Stimulated activated CD8-positive, alpha-beta memory T cell treated with anti-CD3 and anti-CD28 coated beads, Interleukin-7, amount 100 ng/mL, for 4 hours (primary cell): ENCODE measurements around the gene DNAH5.

Experiments used
- DNase-seq, 2 donors: peaks; one replicate each; pipeline ENCODE4 v3.0.0-alpha.2; 2020; ENCODE audit warnings: low read depth in 2 of 2

The DNAH5 gene

DNA sequence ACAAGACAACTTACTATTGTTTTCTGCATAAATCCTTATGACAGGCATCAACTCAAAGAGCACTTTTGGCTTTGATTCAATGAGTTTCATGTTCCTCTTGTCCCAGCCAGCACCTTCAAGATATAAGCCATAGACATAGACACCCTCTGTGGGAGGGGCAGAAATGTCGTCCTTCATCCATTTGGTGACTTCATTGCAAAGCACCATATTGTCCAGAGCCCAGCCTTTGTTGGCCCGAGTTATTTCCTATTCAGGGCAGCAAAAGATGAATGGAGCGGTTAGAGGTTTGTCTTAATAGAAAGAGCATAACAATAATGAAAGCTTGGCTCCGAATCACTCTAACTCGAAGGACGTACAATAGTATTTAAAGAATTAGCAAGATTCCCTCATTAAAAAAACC is 243.9 kb downstream of the DNAH5 start:
- DNase-seq: no peak

DNA sequence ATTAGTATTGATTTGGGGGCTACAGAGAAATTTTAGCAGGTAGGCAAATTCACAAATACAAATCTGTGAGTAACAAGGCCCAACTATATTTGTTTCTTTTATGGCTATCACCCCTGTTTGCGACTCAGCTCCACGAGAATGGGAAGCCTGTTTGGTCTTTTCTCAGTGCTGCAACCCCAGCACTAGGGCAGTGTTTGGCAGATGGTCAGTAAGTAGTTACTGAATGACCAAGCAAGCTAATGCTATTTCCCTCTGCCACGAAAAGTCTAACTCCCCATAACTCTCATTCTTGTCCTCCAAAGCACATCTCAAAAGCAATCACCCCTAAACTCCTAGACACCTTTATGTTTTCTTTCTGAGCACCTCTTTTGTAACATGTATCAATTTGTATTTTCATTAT is 245.6 kb downstream of the DNAH5 start:
- DNase-seq: no peak

DNA sequence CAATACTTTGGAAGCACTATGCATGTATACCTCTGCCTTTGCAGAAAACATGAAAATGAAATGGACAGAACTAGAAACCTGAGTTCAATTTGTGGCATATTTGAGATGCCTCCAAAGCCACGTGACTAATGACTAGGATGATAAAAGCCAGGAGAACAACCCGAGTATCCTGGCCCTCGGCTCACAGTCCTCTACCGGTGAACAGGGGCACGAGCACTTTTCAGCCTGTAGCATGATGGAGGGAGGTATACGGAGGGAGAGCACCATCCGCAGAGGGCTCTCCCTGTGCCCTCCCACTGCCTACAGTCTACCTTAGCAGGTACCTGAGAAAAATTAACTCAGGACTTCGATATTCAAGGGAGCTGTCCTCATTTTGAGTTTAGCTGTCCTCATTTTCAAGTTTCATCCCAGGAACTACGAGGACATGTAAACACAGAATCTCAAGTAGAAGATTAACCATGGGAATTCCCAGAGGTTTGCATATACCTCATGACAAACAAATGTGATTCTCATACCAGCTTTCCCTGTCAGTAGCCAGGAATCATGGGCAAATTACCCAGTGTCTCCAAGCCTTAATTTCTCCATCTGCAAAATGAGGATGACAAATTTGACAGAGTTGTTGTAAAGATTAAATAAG is 249.3 kb downstream of the DNAH5 start:
- no peak for DNase-seq

DNA sequence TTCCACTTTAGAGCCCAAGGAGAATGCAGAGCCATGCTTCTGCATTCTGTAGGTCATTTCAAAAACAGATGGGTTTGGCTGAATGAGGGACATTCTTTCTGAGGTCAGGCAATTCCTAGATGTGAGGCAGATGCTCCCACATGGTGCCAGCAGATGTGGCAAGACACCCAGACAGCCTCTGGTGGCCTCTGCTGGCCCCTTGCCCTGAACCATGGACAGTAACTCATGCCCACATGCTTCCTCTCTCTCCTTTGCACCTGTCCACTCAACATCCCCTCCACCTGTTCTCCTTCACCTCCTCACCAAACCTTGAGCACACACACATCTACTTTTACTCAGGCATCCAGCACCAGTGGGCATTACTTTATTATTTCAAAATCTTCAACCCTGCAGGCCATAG is 252.3 kb downstream of the DNAH5 start:
- no peak for DNase-seq

DNA sequence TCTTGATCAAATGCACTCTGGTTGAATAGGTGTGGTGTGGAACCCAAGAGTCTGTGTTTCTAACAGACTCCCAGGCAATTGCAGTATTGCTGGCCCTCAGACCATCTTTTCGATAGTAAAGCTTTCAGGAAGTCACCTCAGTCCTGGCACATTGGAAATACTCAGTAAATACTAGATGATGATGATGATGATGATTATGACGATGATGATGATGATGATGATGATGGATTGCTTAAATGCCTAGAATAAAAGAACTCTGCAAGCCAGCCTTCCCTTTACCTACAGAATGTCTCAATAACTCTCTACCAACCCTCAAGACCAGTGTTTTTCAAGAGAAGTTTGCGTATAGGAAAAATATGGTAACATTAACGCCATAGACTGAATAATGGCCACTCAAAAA is 268.0 kb downstream of the DNAH5 start:
- no peak for DNase-seq

DNA sequence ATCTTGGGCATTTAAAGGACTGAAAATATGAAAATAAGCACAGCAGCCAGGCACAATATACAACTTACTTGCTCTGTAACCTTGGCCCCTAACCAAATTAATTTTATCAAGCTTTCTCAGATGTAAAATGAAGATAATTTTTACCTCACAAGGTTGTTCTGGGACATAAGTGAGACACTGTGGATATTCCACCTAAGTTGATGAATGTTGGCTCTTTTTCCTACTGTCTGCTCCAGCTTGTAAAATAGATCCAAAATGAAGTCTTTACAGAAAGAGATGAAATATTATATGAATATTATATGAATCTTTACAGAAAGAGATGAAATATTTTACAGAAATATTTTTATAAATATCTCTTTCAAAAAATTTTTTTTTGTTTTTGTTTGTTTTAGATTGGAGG is 270.1 kb downstream of the DNAH5 start:
- no peak for DNase-seq

DNA sequence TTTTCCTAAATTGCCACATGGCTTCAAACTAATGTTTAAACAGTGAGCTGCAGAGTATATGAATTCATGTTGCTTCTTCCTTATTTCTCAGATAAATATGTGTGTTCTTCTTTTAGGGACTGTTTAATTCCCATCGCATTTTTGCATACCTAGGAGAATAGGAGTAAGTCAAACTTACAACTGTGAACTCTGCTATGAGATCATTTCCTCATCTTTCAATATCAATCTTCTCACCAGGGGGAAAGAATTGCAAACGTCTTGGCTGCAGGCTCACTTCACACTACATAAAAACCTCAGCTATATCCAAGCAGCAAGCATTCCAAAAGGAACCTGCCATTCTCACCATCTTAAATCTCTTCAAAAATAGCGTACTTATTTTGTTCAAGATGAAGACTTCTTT is 271.0 kb downstream of the DNAH5 start:
- no peak for DNase-seq

DNA sequence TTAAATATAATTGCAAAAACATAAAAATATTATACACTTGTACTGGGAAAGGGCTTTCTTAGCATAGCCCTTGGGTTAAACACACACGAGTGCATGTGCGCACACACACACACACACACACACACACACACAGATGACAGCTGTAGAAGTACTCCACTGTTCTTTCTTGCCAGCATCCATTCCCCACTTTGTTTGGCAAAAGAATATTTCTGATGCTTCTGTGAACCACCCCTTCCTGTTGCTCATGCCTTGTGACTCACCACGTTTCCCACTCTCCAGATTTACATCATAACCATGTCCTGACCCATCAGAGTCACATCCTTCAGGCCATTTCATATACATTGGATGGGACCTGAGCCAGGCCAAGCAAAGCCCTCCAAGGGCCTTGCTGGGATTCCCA is 280.1 kb downstream of the DNAH5 start:
- DNase-seq: no peak

DNA sequence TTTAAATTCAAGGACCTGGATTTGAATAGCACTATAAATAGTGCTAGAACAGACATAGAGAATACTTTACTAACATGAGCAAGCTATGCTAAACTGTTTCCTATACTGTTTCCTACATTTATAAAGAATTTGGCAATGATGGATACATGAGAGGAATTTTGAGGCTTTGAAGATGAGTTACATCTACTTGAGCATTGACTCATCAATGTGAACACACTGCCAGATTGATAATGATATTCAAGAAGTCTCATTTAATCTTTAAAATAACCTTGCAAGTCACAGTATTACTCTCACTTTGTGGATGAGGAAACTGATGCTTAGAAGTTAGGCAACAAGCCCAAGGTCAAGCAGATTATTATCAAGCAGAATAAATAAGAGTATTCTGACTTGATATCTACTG is 281.9 kb downstream of the DNAH5 start:
- no peak for DNase-seq

DNA sequence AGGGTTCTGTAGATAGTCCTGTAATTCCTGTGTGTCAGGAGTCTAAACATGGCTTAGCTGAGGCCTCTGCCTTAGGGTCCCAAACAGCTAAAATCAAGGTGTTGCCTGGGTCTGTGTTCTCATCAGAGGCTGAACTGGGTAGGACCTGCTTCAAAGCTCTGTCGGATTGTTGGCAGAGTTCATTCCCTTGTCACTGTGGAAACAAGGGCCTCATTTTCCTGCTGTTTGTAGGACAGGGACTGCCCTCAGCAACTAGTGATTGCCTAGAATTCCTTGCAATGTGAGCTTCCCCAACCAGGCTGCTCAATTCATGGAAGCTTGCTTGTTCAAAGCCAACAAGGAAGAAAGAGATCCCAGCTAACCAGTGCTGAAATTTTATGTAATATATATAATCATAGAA is 283.2 kb downstream of the DNAH5 start:
- no peak for DNase-seq

DNA sequence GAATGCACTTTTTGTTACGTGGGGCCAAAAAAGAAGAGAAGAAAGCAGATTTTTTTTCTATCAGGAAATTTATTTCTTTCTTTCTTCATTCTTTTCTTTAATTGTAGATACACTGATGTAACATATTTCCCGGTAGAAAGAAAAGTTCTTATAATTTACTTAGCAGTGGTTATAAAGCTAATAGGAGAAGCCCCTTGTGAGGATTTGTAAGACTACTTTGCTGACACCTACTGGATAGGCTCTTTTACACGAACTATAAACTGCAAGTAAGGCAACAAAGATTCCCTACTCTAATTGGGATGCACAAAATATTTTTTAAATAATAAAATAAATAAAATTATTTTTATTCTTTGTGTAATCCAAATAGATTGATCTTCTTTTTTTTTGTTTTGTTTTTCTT is 284.4 kb downstream of the DNAH5 start:
- DNase-seq: no peak

DNA sequence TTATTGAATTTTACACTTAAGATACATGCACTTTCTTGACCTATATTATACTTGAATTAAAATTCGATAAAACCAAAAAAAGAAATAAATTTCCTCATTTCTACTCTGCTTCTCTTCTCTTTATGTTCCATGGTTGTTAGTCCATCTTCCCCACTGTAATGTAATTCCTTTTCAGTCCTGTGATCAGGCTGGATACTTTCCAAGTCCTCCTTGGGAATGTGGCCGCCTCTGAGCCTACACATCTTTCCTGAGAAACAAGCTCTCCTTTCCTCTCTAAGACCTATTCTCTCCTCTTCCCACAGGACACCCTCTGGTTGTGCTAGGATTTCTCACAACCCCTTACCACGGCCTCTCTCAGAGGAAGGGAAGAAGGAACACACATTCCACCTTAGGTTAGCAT is 285.1 kb downstream of the DNAH5 start:
- DNase-seq: no peak

DNA sequence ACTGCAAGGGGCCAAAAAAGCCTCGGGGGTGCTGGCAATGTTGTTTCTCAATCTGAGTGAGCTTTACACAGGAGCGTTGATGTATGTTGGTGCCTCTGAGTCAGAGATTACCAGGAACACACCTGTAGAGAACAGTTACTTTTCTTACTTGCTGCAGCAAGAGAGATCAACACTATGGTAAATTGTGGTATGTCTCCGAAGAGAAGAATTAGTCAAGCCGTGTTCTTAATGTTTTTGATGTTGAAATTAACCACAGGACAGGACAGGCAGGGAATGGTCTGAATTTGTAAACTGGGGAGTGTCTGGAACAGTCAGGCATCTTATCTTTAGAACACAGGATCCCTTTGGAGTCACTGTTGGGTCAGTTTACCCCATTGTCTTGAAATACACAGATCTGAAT is 285.7 kb downstream of the DNAH5 start:
- DNase-seq: no peak

DNA sequence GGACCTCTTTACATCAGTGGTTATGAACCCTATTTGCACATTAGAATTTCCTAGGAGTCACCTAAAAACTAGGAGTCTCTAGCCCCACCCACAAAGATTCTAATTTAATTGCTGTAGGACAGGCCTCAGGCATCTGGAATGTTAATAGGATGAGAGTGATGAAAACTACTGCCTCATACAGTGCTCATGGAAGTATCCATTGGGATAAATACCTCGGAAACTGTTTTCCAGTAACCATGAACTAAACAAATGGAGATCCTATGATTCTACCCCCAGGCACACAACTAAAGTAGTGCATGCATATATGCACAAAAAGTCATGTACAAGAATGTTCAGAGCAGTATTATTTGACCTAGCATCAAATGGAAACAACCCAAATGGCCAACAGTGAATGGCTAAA is 286.3 kb downstream of the DNAH5 start:
- DNase-seq: no peak

DNA sequence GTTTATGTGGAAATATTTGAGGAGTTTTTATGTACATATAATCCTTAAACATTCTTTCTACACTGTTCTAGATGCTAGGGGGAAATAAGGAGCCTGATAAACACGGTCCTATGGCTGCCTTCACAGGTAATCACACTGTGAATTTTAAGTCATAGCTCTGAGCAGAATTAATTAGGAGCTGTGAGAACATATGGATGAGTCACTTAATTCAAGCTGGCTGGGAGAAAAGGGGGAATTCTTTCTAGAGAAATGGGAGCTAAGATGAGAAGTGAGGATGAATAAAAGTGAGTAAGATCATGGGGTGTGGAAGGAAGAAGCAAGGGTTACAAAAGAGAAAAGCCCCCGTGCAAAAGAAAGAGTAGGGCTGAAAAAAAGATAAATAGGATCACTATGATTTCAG is 290.8 kb downstream of the DNAH5 start:
- DNase-seq: no peak

DNA sequence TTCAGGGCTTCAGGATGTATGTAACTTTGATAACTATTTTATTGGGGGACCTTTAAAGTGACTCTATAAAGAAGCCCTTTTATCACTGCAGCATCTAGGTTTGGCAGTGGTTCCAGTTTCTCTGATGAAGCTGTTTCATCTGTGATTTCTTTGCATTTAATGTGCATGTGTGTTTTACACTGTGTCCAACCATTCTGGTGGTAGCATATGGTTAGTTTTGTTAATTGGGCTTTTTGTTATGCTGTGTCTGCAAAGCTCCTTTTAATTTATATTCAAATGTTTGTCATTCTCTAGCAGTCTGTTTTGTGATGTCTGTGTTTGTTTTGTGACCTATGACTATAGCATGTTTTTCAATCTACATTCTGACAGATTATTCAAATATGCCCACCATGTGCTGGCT is 294.8 kb downstream of the DNAH5 start:
- DNase-seq: no peak

DNA sequence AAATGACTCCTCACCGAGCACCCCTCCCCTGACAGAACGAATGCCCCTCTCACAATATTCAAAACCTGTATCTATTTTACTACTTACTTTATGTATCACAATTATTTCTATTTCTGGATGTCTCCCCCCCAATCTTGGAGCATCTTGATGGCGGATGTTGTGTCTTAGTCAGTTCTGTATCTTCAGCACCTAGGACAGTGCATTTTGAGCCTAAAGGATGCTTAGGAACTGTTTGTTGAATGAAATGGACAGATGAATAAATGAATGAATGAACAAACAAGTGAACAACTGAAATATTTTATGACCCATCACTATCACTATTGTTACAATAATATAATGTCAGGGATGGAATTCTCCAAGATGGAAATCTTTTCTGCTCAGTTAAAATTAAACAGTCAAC is 295.7 kb downstream of the DNAH5 start:
- no peak for DNase-seq

DNA sequence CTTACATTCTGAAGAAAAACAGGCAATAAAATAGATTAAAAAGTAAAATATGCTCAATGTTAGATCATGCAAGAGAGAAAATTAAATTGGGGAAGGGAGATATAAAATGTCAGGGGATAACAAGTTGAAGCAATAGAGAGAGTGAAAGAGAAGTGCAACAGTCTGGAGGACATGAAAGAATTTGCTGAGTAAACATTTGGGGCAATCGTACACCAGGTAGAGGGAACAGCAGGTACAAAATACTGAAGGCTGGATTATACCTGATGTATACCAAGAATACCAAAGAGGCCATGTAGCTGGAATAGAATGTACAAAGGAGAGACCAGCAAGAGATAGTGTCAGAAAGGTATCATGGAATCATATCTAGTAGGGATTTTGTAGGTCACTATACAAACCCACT is 300.8 kb downstream of the DNAH5 start:
- DNase-seq: no peak

DNA sequence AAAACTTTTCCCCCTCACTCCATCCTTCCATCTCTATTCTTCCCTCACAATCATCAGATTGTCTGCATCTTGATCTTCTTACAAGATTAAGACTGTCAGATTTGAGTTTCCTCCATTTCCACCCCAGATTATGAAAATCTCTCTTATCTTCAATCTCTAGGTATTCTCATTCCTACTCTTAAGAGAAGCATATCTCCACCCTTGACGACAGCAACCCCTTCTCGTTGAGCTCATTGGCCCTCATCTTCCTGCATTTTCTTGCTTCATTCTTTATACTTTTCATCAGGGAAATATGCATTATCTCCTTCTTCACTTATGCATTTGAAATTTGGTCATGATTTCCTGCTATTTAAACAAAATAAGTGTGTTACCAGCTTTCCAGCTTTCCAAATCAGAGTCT is 301.3 kb downstream of the DNAH5 start:
- no peak for DNase-seq
